HG03060 (cell line): ENCODE data around the gene GTPBP1.

Experiments
- ATAC-seq: cut with Tn5 transposase; IDR thresholded peaks from one replicate; pipeline ENCODE4 v1.9.1; 2021; ENCODE audit warnings: low read depth, moderate number of reproducible peaks; ENCODE audit not compliant: unreplicated experiment

Gene GTPBP1

DNA sequence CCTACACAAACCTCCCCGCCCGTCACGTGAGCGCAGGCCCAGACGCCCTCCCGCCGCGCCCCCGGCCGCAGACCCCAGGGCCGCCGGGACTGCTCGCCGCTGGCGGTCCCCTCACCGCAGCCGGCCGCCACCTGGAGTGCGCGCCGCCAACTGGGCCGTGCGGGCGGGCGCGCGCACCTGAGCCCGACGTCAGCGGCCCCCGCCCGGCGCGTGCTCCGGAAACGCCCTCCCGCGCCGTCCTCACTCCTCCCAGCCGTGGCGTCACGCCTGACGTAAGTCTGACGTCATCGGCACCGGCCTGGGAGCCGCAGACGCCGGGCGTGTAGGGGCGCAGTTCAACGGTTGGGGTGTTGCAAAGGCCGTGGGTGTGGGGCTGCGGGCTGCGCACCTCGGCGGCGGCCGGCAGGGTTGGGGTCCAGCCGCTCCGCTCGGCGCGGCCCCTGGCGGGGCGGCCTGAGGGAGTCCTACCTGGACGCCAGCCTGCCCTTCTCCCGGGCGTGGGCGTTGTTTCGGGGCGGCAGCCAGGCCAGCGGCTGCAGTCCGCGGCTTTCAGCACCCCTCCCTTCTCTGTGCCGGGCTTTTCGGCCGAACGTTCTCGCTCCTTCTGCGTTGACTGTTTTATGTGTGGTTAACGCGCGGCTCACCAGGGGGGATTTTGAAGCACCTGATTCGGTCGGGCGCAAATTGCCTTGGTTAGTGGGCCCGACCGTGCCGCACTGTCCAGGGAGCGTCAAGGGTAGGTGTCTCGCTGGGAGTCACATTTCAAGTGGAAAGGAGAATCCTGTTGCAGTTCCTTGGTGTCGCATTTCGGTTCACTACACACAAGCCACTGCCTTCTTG lies 4.7 kb upstream of the GTPBP1 start, which contains the start of gene JOSD1:
TSS of gene JOSD1 (minus strand) at position 155 of the 840 bp plus-strand sequence. CDS start 956 bp downstream, outside the sequence.
- ATAC-seq: no peak

DNA sequence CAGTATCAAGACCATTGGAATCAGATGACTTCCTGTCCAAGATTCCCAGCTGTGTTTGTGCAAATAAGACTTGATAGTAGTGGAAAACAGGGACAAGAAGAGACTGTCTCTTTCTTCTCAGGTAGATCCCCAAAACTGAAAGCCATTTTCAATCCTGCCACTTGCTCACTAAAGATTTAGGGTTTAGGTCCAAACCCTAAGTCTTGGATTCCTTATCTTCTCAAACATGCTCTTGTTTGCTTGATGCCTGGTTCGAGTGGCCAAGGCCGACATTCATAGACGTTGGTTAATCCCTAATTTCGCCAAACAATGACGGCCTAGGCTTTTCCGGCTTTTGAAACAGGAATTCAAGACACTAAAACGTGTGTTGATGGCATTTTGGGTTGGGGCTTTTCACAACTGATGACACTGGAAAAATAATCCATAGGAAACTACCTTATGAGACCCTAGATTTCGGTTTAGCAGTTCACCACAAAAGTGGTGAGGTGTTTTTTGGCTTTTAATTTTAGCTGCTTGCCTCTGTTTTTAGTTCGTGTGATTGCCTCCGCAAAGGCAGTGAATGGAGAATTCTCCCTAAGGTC lies 1.0 kb upstream of the GTPBP1 start:
- ATAC-seq: no peak

DNA sequence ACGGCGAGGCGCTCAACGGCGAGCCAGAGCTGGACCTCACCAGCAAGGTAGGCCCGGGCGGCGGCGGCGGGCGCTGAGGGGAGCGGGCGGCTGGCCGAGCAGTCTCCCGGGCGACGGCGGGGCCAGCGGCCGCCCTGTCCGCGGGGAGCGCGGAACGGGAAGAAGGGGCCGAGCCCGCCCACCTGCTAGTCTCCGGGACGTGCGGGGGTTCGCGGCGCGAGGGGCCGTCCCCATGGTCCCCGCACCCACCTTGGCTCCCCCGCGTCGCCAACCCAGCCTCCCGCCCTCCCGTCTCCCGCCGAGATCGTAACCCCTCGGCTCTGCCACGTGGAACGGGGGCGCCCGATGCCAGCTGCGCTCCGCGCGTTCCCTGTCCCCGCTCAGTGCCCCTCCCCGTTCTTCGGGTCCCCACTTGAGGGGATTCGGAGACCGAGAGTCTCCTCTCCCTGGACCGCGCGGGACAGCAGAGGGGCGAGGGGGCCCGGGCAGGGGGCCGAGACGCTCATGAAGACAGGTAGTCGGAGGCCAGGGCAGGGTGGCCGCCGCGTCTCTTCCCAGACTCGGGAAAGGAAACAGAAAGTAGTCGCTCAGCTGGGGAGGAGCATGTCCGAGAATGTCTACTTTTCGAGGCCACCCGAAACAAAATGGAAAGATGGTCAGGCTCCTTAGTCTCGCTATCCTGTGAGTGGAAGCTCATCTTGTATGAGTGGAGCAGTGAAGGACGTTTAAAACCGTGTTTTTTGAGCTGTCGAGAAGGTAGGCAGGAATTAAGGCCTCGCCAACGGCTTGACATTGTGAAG lies 557 bp downstream of the GTPBP1 start:
- no peak for ATAC-seq

DNA sequence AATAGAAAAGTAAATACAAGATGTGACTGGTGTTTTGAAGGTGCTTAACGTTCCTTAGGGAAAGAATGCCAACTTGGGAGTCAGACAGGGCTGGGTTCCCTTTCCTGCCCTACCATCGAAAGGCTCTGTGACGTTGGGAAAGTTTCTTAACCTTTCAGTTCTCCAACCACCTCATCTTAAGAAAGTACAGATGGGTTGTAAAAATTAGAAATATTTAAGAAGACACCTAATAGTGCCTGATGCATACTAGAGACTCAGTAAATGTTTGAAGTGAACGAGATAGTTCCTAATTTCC lies 1.1 kb downstream of the GTPBP1 start:
- ATAC-seq: no peak

DNA sequence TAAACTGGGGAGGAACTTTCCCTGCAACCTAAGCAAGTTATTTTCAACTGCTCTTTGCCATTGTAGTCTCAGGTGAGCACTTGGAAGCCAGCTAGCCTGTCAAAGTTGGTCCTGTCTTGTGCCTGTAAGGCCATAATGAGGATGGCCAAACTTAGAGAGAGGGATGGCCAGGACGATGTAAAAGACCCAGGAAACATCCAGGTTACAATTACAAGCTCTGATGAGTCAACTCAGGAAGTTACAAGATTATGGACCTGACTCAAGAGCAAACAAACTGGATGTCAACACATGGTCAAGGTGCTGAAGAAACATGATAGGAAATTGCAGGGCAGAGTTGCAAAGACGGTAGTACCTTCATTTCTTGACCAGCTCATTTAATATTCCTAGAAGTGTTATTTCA lies 1.6 kb downstream of the GTPBP1 start:
- no peak for ATAC-seq

DNA sequence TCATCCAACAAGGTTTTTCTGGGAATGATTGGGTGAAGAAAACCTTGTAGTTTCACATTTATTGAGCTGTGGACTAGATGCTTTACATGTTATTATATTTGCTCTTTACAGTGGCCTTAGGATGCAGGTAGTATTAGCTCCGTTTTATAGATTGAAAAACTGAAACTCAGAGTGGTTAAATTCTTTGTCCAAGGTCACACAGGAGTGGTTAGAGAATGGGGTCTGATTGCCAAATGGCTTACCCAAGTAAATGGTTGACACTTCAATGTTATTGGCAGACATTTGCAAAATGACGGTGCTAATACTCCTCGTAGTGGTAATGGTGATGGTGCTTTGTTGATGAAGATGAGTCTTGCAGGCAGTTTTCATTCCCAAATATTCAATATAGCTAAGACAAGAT lies 2.2 kb downstream of the GTPBP1 start:
- no peak for ATAC-seq

DNA sequence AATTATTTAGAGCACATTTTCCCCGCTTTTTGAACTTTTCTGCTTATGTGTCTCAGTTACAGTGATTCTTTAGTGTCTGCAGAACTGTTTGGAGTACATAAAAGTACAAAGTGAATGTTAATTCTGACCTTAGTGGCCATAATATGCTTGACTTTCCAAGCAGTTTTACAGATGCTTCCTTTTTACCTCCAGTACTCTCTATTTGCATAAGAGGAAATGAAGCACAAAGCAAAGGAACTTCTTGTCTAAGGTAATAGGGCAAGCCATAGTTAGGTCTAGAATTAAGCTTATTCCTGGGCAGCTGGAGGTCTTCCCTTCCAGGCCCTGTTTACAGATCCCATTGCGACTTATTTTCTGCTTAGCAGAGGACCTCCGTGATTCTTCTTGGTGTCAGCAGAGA lies 3.6 kb downstream of the GTPBP1 start:
- ATAC-seq: no peak

DNA sequence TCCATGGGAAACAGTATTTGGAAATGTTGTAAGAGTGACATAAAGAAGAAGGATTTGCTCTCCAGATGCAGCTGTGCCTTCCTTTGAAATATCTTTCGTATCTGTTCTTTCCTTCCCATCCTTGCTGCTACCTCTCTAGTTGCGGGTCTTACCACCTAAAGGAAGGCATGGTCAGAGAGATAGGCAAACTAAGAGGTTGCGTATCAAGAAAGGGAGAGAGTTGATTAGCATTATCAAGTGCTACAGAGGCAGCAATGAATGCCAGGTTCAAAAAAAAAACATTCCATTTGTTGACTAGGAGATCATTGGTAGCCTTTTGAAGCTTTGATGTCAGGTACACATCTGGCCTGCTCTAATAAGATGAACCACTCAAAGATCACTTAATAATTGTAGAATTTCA lies 4.6 kb downstream of the GTPBP1 start:
- no peak for ATAC-seq

DNA sequence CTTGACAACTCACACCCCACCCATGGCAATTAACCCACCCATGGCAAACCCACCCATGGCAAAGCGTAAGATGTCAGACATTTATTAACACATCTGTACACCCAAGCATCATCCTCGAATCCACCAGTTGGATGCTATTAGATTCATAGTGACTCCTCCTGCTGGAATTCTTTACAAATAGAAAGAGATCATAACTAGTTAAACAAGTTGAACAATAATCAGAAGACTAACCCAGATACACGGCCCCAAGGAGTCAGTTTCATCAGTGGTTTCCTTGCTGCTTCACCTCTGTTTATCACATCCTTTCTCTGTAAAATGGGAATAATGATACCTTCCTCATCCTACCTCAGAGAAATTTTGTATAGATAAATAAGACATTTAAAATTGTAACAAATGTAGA lies 5.1 kb downstream of the GTPBP1 start:
- ATAC-seq: no peak

DNA sequence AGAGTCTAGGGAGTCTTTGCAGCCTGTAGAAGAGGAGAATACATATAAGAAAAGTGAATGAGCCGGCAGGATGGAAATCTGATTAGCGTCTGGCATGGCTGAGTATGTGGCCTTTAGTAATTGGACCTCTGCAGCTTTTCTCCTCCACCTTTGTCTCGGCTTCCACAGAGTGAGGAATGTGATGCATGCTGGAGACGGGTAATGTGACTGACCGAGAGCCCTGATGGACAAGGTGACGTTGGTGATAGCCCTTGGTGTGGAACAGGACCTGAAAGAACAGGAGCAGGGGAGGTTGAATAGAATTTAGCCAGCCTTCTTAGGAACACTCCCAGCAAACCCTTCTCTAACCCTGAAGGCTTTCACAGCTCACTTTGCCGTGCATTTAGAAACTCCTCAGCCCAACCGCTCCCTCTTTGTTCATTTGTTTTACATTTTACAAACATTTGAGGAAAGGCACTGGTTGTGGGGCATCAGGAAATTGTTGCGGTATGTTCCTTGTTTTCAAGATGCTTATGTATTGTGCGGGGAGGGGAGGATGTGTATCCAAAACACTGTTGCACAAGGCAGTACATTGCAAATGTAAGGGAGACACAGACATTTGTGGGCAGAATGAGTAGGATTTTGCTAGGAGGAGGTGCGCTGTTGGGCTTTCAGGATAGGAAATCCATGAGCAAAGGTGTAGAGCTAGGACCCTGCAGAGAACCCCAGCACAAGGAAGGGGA lies 6.9 kb downstream of the GTPBP1 start:
- ATAC-seq: no peak

DNA sequence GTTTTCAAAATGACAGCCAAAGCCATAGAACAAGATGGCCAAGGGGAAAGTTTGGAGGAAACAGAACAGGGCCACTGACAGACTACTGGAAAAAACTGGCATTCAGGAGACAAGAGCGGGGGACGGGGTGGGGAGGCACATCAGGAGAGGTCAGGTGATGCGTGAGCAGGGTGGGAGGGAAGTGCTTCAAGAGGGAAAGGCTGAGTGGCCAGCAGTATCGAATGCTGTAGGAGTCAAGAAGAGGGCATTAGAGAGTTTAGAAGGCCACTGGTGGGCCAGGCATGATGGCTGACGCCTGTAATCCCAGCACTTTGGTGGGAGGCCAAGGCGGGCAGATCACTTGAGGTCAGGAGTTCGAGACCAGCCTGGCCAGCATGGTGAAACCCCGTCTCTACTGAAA lies 8.2 kb downstream of the GTPBP1 start:
- ATAC-seq: no peak

DNA sequence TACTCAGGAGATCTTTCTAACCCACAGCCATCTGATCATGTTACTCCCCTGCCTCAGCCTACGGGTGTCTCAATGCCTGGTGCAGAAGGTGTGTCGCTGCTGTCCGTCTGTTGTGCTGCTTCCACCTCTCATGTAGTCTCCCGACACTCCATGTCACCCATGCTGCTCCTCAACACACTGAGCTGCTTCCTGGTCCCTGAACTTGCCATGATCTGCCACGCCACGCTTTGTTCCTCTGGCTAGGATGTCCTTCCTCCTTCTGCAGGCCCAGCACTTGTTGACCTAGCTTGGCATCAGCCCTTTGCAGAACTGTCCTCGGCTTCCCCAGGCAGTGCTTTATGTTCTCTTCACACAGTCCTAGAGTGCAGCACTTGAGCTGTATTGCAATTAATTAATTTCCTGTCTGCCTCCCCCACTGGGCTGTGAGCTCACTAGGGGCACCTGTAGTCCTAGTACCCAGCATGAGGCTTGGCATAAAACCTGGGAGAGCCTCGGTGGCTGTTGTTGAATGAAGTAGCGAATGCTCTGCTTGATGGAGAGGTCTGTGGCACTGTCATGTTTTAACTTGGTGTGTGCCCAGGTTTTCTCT lies 9.5 kb downstream of the GTPBP1 start:
- ATAC-seq: no peak

DNA sequence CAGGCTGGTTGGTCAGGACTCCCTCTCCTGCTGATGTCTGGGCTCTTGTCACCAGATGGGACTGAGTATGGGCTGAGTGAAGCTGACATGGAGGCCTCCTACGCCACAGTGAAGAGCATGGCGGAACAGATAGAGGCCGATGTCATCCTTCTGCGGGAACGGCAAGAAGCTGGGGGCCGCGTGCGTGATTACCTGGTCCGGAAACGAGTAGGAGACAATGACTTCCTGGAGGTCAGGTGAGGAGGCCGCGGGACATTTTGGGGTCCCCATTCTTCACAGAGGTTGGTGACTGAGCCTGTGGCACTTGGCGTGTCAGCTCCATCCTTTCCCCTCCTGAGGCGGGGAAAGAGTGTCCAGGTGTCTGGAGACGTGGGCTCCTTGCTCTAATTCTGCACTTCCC lies 10.1 kb downstream of the GTPBP1 start:
- ATAC-seq: no peak

DNA sequence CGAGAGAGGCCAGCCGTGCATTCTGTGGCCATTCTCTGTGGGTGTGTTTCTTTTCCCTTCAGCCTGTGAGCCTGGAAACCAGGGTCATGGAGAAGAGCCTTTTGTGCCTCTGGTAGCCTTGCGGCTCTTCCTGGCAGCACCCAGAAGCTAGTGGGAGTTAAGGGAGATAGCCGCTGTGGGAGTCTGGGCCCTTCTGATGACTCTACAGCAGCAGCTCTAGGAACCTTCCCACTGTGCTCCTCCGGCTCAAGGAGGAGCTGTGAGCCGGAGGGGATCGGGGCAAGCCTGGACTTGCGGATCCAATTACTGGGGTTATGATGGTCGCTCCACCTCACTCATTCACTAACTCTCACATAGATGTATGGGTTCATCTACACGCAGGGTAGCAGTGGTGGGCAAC lies 10.5 kb downstream of the GTPBP1 start:
- ATAC-seq: no peak

DNA sequence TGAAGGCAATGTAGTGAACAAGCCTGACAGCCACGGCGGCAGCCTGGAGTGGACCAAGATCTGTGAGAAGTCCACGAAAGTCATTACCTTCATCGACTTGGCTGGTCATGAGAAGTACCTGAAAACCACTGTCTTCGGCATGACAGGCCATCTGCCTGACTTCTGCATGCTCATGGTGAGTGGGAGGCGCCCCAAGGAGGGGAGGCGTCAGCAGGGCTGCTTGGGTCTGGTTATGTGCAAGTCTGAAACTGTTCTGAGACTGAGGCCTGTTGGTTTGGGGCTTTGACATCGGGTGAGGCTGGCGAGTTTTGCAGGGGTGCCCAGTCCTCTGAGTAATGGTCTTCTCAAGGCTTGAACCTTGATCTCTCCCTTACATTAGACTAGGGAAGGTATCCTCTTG lies 11.1 kb downstream of the GTPBP1 start:
- ATAC-seq: no peak

DNA sequence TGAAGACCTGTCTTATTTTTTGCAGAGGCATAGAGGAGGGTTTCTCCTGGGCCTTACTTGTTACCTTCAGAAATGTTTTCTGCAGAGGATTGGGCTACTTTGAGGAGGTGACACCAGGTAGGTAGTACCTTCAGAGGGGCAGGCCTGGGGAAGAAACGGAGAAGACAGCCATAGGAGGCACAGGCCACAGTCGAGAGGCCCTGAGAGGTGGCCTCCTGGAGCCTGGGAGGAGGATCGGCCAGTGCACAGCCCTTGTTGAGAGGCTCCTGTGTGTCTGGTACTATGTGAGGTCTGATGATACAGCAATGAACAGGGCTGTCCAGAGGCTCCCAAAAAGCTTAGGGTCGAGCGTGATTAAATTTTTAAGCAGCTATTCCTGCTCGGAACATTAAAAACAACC lies 11.5 kb downstream of the GTPBP1 start:
- no peak for ATAC-seq

DNA sequence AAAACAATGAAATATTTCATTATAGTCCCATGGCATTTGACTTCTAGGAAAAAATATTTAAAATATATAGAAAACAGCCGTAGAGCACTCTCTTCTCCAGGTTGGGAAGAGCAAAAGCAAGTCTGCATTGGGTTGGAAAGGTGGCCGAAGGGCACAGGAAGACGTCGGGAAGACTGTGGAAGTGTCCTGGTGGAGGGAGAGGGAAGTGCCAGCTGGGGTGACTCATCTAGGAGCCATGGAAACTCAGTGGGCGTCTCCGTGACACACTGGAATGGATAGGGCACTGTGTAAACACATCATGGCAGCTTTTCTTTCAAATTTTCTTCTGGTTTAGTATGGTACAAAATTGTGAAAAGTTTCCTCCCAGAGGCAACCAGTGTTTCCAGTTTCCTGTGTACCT lies 12.7 kb downstream of the GTPBP1 start:
- no peak for ATAC-seq

DNA sequence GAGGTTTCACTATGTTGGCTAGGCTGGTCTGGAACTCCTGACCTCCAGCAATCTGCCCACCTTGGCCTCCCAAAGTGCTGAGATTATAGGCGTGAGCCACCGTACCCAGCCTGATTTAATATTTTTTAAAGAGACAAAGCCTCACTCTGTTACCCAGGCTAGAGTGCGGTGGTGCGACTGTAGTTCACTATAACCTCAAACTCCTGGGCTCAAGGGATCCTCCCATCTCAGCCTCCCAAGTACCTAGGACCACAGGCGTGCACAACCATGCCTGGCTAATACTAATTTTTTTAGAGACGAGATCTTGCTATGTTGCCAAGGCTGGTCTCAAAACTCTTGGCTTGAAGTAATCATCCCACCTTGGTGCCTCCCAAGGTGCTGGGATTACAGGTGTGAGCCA lies 13.5 kb downstream of the GTPBP1 start:
- no peak for ATAC-seq

DNA sequence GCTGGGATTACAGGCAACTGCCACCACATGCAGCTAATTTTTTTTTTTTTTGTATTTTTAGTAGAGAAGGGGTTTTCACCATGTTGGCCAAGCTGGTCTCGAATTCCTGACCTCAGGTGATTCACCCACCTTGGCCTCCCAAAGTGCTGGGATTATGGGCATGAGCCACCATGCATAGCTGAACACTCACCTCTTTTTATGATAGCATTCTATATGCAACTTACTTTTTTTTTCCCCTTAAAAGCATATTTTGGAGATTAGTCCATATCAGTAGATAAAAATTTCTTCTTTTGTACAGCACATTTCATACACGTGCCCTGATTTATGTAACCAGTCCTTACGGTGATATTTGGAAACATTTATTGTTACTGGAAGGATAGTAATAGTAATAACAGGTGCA lies 14.6 kb downstream of the GTPBP1 start:
- no peak for ATAC-seq

DNA sequence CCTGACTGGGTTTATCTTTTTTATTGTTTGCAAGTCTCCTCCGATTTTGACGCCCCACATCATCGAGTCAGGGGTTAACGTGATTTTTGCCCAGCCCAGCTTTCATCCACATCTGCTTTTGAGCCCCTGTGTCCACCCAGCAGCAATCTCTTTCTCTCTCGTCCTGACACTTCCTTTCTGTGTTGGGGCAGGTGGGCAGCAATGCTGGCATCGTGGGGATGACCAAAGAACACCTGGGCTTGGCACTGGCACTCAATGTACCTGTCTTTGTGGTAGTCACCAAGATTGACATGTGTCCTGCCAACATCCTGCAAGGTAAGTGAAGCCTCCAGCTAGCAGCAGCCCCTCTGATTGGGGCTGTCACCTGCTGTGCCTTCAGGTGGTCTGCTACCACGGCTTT lies 15.8 kb downstream of the GTPBP1 start:
- no peak for ATAC-seq

DNA sequence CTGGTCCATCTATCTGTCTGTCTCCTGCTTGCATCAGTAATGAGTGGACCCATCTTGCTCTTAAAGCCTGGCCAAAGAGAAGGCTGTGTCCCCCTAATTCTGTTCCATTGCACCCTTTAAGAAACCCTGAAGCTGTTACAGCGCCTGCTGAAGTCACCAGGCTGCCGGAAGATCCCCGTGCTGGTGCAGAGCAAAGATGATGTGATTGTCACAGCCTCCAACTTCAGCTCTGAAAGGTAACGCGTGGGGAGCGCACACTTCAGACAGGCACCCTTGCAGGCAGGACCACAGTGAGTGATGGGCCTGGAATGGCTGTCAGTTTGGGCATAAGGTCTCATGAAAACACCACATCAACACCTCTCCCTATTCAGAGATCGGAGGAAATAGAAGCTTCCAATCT lies 18.4 kb downstream of the GTPBP1 start:
- no peak for ATAC-seq
